Non-pigmented ciliary epithelial cell (primary cell): ENCODE measurements around the gene LRRD1.
"Not testable (repeated sequence)": the region's sequence is repeated elsewhere in the genome, so short reads cannot be mapped to it uniquely, and the experiment has no call there.

Experiments used
- DNase-seq: peaks from one replicate; pipeline ENCODE4 v3.0.0-alpha.2; 2010; ENCODE audit warnings: low read depth

The LRRD1 gene

DNA sequence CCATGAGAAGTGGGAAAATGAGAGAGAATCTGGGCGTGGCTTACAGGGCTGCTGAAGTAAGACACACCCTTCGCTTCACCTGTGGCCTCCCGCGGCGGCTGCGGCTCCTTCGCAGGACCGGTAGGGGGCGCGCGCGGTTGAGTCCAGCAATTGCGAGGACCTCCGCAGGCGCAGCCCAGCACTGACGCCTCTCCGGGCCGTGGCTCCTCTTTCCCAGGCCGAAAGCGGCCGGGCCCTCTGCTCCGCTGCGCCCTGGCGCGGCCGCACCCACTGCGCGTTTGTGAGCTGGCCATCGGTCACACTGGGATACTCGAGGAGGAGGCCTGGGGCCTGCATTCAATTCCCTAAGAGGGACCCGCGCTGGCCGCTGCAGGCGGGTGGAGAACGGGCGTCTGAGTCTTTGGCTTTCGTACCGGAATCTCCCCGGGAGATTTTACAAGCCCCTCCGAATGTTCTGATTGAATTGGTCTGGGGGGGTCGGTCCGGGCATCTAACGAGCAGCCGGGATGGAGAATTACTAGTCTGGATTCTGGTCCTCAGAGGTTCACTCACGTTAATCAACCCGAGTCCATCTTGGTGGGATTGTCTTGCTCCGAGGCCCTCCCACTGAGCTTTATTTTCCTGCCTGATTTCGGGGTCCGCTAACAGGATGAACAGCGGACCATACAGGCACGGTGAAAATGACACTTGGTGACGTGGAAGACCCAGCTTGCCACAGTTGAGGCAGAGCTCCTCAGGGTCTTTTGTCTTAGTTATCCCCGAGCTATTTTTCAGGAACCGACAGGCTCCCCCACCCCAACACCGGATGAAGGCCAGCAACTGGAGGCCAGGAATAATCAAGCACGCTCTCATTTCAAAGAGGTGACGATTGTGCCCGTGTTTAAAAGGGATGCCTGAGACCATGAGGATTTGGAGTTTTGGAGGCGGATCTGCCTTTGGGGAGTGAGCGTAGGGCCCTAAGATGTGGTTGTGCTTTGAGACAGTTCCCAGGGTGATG is at the start of gene LRRD1:
TSS of gene LRRD1 (minus strand) at position 215 of the 997 bp plus-strand sequence. CDS start 13,940 bp downstream, outside the sequence.
- no peak for DNase-seq

- DNase-seq, result no peak
Measured at GRCh38 chr7:92228742-92229141, 49.8 kb upstream of the LRRD1 start.

GRCh38 chr7:92228100-92228499 is 49.2 kb upstream of the LRRD1 start:
- DNase-seq, result no peak

DNA sequence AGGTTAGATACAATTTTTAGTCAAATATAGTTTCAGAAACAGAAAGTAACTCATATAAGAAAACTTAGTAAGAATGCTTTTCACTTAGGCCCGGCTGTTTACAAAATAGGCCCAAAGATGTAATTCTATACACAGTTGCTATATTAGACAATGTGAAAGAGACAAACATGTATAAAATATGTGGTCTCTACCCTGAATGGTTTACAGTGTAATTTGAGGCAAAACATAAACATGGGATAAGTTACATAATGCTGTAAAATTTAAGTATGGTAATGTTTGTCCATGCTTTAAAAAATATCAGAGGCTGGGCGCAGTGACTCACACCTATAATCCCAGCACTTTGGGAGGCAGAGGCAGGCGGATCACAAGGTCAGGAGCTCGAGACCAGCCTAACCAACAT is 48.0 kb upstream of the LRRD1 start:
- DNase-seq, result no peak

GRCh38 chr7:92221766-92222165 is 42.8 kb upstream of the LRRD1 start:
- DNase-seq, result no peak

DNA sequence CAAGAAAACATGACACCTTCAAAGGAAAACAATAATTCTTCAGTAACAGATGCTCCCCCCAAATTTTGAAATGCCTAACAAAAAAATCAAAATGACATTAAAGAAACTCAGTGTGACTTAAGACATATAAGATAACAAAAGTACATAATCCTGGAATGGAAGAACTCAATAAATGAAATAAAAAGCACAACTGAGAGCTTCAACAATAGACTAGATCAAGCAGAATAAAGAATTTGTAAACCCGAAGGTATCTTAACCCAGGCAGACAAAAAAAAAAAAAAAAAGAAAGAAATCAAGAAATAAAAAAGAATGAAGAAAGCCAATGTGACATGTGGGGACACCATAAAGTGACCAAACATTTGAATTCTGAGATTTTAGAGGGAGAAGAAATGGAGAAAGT is 27.7 kb upstream of the LRRD1 start:
- DNase-seq, result no peak

DNA sequence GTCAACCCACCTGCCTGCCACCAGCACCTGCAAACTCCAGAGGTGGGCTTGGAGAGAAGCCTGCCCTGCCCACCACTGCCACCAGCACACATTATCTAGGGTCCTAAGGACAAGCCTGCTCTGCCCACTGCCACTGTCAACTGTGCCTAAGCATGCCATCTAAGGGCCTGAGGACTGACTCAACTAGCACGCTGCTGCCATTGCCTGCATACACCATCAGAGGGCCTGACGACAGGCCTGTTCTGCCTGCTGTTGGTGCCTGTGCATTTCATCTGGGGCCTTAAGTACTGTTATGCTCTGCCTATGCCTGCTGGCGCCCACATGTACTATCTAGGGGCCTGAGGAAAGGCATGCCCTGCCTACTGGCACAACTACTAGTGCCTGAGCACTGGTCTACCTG is 27.0 kb upstream of the LRRD1 start:
- no peak for DNase-seq

DNA sequence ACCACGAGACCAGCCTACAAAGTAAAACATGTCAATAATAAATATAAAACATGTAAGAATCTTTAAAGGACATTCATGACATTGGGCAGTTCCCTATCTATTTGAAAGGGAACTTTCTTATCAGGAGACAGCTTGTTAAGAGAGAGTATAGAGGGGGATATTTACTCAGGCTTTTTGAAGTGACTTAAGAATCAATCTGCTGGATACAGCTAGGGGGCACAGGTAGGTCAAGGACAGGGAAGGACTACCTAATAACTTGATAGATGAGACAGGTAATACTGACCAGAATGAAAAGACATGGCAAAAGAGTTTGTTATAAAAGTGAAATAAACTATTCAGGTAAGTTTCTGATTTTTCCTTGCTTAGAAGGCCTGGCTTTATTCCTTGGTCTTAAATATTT is 21.8 kb upstream of the LRRD1 start:
- DNase-seq, result no peak

DNA sequence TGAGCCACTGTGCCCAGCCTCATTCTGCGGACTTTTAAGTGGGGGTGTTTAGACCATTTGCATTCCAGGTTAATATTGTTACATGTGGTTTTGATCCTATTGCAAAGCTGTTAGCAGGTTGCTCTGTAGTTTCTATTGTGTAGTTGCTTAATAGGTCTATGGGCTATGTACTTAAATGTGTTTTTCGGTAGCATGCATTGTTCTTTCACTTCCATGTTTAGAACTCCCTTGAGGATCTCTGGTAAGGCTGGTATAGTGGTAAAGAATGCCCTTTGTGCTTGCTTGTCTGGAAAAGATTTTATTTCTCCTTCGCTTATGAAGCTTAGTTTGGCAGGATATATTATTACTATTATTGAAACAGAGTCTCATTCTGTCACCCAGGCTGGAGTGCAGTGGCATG is 13.4 kb upstream of the LRRD1 start:
- no peak for DNase-seq

- DNase-seq, result not testable (repeated sequence)
Measured at GRCh38 chr7:92189246-92189645, 10.3 kb upstream of the LRRD1 start.

DNA sequence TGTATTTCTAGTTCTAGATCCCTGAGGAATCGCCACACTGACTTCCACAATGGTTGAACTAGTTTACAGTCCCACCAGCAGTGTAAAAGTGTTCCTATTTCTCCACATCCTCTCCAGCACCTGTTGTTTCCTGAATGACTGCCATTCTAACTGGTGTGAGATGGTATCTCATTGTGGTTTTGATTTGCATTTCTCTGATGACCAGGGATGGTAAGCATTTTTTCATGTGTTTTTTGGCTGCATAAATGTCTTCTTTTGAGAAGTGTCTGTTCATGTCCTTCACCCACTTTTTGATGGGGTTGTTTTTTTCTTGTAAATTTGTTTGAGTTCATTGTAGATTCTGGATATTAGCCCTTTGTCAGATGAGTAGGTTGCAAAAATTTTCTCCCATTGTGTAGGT is 5.4 kb upstream of the LRRD1 start:
- not testable (repeated sequence) for DNase-seq

DNA sequence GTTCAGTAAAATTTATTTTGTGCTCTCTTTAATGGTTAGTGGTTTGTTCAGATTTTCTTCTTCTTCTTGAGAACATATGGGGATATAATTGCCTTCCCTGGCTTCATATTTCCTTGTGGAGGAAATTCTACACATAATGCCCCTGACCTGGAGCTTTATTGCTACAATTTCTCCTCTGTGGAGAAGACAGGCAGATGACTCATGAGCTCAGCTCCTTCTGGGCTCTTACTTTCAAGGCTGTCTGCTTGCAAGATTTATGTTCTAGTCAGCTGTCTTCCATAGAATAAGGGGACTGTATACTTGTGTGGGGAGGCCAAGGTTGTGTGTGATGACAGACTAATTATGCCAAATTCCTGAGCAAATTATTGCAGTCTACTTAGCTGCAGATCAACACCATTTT is 1.6 kb downstream of the LRRD1 start:
- no peak for DNase-seq

DNA sequence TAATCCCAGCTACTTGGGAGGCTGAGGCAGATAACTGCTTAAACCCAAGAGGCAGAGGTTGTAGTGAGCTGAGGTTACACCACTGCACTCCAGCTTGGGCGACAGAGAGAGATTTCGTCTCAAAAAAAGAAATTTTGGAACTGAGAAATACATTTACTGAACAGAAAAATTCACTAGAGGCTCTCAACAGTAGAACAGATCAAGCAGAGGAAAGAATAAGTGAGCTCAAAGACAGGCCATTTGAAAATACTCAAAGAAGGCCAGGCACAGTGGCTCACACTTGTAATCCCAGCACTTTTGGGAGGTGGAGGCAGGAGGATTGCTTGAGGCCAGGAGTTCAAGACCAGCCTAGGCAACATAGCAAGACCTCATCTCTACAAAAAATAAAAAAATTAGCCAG is 9.4 kb downstream of the LRRD1 start:
- not testable (repeated sequence) for DNase-seq

DNA sequence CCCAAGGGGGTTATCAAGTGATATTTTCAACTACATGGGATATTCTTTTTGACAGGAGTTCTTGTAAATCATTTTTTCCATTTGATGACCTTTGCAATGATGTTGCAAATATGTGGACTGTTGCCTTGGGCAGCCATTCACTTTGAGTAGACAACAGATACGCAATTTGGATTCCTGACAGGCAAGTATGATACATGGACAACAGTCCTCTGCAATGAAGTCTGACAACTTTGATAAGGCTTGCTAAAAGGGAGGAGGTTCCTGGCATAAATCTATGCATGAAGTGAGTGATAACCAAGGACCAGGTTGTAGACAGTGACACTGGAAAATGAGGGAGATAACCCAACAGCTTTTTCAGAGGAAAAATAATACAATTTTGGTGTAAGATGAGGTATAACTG is 17.7 kb downstream of the LRRD1 start:
- no peak for DNase-seq

DNA sequence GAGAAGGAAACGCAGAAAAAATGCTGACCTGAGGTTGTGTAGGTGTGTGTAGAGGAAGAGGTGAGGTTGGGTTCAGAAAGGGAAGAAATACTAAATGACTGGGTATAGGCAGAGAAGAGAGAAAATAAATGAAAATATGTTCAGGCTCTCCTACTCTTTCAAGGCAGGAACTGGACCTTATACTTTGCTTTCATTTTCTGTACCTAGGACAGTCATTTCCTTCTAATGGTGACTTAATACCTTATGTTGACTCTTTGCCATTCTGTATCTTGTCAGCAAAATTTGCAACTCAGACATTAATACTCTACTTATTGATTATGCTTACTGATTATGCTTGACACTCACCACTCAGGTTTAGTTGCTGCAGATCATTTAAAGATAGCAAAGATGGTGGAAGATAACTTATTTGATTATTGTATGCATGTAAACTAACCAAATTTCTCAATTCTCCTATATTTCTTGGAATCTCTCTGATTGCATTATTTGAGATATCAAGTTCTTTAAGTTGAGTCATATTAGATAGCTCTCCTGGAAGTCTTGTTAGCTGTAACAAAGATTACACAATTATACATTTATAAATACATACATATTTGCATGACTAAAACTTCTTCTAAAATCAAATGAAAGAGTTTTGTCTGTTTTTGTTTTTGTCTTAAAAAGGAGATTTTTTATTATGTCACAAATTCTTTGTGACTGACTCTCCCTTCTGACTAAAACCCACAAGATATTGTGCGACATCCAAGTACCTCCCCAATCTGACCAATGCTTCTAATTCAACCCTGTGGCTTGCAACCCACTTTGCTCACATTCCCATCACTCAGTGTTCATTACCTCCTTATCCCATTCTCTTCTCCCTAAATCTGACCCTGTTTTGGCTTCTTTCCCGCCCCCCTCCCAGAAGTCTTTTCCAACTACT is 20.0 kb downstream of the LRRD1 start:
- DNase-seq, result peak; percentile 65

- no peak for DNase-seq
Measured at GRCh38 chr7:92156990-92157389, 22.0 kb downstream of the LRRD1 start.

DNA sequence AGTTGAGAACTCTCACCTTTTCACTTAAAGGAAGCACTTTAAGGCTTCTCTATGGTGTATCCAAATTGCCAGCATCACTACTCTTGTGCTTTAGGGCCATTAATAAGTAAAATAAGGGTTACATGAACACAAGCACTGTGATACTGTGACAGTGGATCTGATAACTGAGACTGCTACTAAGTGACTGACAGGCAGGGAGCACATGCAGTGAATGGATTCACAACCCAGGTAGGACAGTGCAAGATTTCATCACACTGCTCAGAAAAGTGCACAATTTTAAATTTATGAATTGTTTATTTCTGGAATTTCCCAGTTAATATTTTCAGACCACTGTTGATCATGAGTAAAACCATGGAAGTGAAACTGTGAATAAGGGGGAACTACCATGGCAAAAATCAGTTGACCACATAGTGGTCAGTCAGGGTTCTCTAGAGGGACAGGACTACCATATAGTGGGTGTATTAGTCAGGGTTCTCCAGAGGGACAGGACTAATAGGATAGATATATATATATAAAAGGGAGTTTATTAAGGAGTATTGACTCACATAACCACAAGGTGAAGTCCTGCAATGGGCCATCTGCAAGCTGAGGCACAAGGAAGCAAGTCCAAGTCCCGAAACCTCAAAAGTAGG is 23.7 kb downstream of the LRRD1 start:
- no peak for DNase-seq

DNA sequence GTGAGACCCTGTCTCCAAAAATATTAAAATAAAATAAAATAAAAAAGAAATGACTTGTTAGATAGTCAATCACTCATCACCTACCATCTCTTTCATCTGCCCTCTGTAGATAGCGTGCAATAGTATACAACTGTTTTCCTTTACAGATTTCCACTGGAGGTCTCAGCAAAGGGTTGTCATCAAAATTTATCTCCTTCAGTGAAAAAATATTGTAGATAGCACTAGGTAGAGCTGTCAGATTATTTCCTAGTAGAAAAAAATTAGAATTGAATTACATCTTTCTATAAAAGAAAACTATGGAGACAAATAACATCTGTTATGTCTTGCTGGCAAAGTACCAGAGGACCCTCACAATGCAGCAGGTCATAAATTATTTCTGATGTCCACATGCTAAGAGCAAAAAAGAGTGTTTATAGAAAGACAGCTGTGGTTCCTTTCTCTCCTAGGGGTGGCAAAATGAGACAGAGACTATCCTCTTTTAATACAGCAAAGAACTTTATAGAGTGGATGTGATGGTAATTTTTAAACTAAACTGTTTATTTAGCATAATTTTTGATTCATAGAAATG is 28.4 kb downstream of the LRRD1 start:
- DNase-seq, result no peak

DNA sequence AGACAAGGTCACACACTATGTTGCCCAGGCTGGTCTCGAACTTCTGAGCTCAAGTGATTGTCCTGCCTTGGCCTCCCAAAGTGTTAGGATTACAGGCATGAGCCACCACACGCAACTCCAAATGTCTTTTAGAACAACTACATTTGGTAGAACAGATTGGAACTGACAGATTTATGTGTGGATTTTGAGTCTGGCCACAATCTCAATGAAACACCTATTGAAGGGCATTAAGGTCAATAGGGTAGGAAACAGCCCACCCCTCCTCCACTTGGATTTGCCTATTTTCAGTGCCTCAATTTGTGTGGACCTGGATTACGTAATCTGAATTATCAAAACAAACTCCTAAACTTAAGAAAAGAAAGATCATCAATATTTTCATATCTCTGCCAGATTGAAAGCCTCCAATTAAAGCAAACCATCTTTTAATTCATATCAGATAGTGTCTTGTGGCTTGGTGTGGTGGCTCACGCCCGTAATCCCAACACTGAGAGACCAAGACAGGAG is 29.2 kb downstream of the LRRD1 start:
- DNase-seq, result no peak

DNA sequence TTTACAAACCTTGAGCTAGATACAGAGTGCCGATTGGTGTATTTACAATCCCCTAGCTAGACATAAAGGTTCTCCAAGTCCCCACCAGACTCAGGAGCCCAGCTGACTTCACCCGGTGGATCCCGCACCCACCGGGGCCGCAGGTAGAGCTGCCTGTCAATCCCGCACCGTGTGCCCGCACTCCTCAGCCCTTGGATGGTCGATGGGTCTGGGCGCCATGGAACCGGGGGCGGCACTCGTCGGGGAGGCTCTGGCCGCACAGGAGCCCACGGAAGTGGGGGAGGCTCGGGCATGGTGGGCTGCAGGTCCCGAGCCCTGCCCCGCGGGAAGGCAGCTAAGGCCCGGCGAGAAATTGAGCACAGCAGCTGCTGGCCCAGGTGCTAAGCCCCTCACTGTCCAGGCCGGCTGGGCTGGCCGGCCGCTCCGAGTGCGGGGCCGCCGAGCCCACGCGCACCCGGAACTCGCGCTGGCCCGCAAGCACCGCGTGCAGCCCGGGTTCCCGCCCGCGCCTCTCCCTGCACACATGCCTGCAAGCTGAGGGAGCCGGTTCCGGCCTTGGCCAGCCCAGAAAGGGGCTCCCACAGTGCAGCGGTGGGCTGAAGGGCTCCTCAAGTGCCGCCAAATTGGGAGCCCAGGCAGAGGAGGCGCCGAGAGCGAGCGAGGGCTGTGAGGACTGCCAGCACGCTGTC is 35.6 kb downstream of the LRRD1 start:
- DNase-seq, result not testable (repeated sequence)

DNA sequence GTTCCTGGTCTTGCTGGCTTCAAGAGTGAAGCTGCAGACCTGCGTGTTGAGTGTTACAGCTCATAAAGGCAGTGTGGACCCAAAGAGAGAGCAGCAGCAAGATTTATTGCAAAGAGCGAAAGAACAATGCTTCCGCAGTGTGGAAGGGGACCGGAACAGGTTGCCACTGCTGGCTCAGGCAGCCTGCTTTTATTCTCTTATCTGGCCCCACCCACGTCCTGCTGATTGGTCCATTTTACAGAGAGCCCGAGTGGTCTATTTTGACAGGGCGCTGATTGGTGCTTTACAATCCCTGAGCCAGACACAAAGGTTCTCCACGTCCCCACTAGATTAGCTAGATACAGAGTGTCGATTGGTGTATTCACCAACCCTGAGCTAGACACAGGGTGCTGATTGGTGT is 36.2 kb downstream of the LRRD1 start:
- DNase-seq, result not testable (repeated sequence)
